ENCODE data around the gene FAM185A. TPM values are rescaled to one million over a fixed set of nuclear protein-coding genes. Genes with fewer than 3 reads are reported as not detected.
"Not testable (repeated sequence)": the region's sequence is repeated elsewhere in the genome, so short reads cannot be mapped to it uniquely, and the experiment has no call there.

Gene FAM185A
- polyA plus RNA-seq, 1 of the 3 experiments (the other 2 are of a cell fraction) = 12.8 TPM

DNA sequence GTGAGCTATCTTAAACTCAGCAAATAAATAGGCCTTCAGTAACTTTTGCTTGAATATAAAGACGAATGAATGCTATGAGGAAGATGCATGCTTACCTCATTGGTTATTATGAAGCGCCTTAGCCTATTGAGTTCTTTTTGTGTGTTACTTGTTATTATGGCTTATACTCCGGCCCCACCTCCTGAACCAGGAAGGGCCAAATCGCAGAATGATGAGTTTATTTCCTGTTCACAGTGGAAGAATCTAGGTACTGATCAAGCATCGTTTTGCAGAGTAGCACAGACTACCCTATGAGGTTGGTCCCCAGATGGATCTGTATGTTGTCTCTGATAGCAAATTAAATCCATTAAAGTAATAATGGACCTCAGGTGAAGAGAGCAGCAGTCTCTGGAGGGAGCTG is 42.6 kb downstream of the FAM185A start:
- CTCF ChIA-PET; H3F3A ChIP-seq (replicated peaks; ENCODE audit: insufficient read depth); H2AFZ ChIP-seq (ENCODE audit: low read depth); H3K4me1 ChIP-seq (ENCODE audit: control insufficient read depth in 1 of 2, insufficient read depth in 2 of 2, low read depth in 1 of 2, low read length in 1 of 2); POLR2A ChIA-PET; H3K79me2 ChIP-seq (ENCODE audit: insufficient read depth); H3K4me3 ChIP-seq (ENCODE audit: low read depth in 2 of 2, low read length in 1 of 2); H3K9me2 ChIP-seq; H3K4me2 ChIP-seq; DNase-seq; H4K20me1 ChIP-seq (ENCODE audit: insufficient read depth); H3K27ac ChIP-seq (ENCODE audit: low read depth in 2 of 2, low read length in 1 of 2); H3K9me3 ChIP-seq; H3K9ac ChIP-seq; H3K27me3 ChIP-seq (ENCODE audit: insufficient read depth): not testable (repeated sequence)
- H3K36me3 ChIP-seq (replicated peaks in 1 of 2; ENCODE audit: control insufficient read depth in 1 of 2, insufficient read depth in 2 of 2, low read length in 1 of 2) = peaks cover 0 to 22% of the 10 kb centered on the region in 2 experiments
- WGBS (ENCODE audit: low lambda C conversion rate) = 85% methylated on average over 5 of the region's 5 CpGs

DNA sequence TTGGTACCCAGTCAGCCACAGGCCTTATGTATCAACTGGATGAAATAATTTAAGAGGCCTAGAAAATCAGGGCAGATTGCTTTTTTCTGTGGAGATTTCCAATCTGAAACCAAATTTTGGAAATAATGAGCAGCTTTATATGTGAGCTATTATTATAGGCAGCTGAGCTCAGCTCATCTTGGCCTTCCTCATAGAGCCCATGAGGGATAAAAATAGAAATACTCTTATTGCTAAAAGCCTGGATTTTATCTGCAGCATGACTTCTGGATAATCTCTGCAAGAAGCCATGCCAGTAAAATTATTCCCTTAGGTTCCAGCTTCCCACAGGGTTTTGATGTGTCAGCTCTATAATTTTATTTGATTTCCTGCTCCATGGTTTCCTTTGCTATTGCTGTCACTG is 43.0 kb downstream of the FAM185A start:
- H3K4me1 ChIP-seq (ENCODE audit: control insufficient read depth in 1 of 2, insufficient read depth in 2 of 2, low read depth in 1 of 2, low read length in 1 of 2); DNase-seq; H3K27ac ChIP-seq (ENCODE audit: low read depth in 2 of 2, low read length in 1 of 2); POLR2A ChIA-PET; H3K79me2 ChIP-seq (ENCODE audit: insufficient read depth); H3K9me2 ChIP-seq; H4K20me1 ChIP-seq (ENCODE audit: insufficient read depth); H3K4me3 ChIP-seq (ENCODE audit: low read depth in 2 of 2, low read length in 1 of 2); H3F3A ChIP-seq (replicated peaks; ENCODE audit: insufficient read depth); H2AFZ ChIP-seq (ENCODE audit: low read depth); H3K9ac ChIP-seq; H3K4me2 ChIP-seq; CTCF ChIA-PET; H3K9me3 ChIP-seq; H3K27me3 ChIP-seq (ENCODE audit: insufficient read depth): not testable (repeated sequence)
- peaks cover 3 to 25% of the 10 kb centered on the region in 2 experiments for H3K36me3 ChIP-seq (replicated peaks in 1 of 2; ENCODE audit: control insufficient read depth in 1 of 2, insufficient read depth in 2 of 2, low read length in 1 of 2)

DNA sequence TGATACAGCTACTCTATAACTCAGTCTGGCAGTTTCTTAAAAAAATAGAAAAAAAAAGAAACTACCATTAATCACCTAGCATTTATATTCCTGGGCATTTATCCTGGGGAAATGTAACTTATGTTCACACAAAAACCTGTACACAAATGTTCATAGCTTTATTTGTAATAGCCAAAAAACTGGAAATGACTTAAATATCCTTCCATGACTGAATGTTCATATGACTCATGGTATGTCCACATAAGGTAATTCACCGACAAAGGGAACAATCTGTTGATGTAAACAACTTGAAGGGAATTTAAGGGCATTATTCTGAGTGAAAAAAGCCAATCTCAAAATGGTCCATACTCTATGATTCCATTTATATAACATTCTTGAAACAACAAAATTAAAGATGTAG is 45.8 kb downstream of the FAM185A start:
- H3K4me2 ChIP-seq; H3K9me2 ChIP-seq; H3K4me3 ChIP-seq (ENCODE audit: low read depth in 2 of 2, low read length in 1 of 2); H3K27me3 ChIP-seq (ENCODE audit: insufficient read depth); DNase-seq; H3F3A ChIP-seq (replicated peaks; ENCODE audit: insufficient read depth); H3K79me2 ChIP-seq (ENCODE audit: insufficient read depth); H3K9me3 ChIP-seq; H4K20me1 ChIP-seq (ENCODE audit: insufficient read depth); POLR2A ChIA-PET; H2AFZ ChIP-seq (ENCODE audit: low read depth); H3K9ac ChIP-seq; CTCF ChIA-PET; H3K27ac ChIP-seq (ENCODE audit: low read depth in 2 of 2, low read length in 1 of 2); H3K4me1 ChIP-seq (ENCODE audit: control insufficient read depth in 1 of 2, insufficient read depth in 2 of 2, low read depth in 1 of 2, low read length in 1 of 2): not testable (repeated sequence)
- H3K36me3 ChIP-seq (replicated peaks in 1 of 2; ENCODE audit: control insufficient read depth in 1 of 2, insufficient read depth in 2 of 2, low read length in 1 of 2) = peaks cover 3 to 23% of the 10 kb centered on the region in 2 experiments
- WGBS (ENCODE audit: low lambda C conversion rate) = 83% methylated on average over 1 of the region's 1 CpG

DNA sequence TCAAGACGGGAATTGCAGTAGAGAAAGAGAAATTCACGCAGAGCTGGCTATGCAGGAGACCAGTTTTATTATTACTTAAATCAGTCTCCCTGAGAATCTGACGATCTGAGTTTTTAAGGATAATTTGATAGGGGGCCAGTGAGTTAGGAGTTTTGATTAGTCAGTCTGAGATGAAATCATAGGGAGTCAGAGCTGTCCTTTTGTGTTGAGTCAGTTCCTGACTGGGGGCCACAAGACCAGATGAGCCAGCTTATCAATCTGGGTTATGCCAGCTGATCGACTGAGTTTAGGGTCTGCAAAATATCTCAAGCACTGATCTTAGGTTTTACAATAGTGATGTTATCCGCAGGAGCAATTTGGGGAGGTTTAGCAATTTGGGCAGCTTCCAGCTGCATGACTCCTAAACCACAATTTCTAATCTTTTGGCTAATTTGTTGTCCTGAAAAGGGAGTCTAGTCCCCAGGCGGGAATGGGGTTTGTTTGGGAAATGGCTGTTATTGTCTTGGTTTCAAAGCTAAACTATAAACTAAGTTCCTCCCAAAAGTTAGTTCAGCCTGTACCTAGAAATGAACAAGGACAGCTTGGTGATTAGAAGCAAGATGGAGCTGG is 47.3 kb downstream of the FAM185A start:
- H2AFZ ChIP-seq (ENCODE audit: low read depth); H3K9me3 ChIP-seq; DNase-seq; H3K27me3 ChIP-seq (ENCODE audit: insufficient read depth); POLR2A ChIA-PET; H3F3A ChIP-seq (replicated peaks; ENCODE audit: insufficient read depth); H3K4me3 ChIP-seq (ENCODE audit: low read depth in 2 of 2, low read length in 1 of 2); H3K27ac ChIP-seq (ENCODE audit: low read depth in 2 of 2, low read length in 1 of 2); CTCF ChIA-PET; H3K4me1 ChIP-seq (ENCODE audit: control insufficient read depth in 1 of 2, insufficient read depth in 2 of 2, low read depth in 1 of 2, low read length in 1 of 2); H3K79me2 ChIP-seq (ENCODE audit: insufficient read depth); H4K20me1 ChIP-seq (ENCODE audit: insufficient read depth); H3K4me2 ChIP-seq; H3K9ac ChIP-seq; H3K9me2 ChIP-seq: not testable (repeated sequence)
- peaks cover 3 to 27% of the 10 kb centered on the region in 2 experiments for H3K36me3 ChIP-seq (replicated peaks in 1 of 2; ENCODE audit: control insufficient read depth in 1 of 2, insufficient read depth in 2 of 2, low read length in 1 of 2)
- peak; percentile 49 for TF ChIP-seq TCF12 (IDR thresholded peaks at IDR 0.05)
- TF ChIP-seq, protein P1, sequence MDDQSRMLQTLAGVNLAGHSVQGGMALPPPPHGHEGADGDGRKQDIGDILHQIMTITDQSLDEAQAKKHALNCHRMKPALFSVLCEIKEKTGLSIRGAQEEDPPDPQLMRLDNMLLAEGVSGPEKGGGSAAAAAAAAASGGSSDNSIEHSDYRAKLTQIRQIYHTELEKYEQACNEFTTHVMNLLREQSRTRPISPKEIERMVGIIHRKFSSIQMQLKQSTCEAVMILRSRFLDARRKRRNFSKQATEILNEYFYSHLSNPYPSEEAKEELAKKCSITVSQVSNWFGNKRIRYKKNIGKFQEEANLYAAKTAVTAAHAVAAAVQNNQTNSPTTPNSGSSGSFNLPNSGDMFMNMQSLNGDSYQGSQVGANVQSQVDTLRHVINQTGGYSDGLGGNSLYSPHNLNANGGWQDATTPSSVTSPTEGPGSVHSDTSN (IDR thresholded peaks at IDR 0.05) = peak; percentile 40; the same call in 1 of the 2 replicates
- TF ChIP-seq NFIC (IDR thresholded peaks at IDR 0.05; ENCODE audit: borderline replicate concordance) = 0 out of 2 replicates have a peak, but pooled peaks have one; percentile 12
- TF ChIP-seq JUND (IDR thresholded peaks at IDR 0.05) = peak; percentile 32; the same call in 1 of the 2 replicates
- peak in 1 of 2 experiments; percentile 46; a peak in 1 of 4 replicates for TF ChIP-seq EP300 (IDR thresholded peaks at IDR 0.05; ENCODE audit: borderline replicate concordance in 1 of 2, low read depth in 1 of 2, low read length in 1 of 2)
- WGBS (ENCODE audit: low lambda C conversion rate) = 69% methylated on average over 4 of the region's 6 CpGs

All from SK-N-SH (cell line).